Adrenal gland (tissue), 5 donors: Measurements from ENCODE around the gene TRIB2.

ENCODE experiments used
- CTCF ChIP-seq, 6 experiments: fragments of 450-650 bp in 4 of 6; fragments of 200-600 bp in 2 of 6; sonication (generic) in 1 of 6; IDR thresholded peaks; 1 replicate in 5 of 6; 2 replicates in 1 of 6; pipeline versions ENCODE4 v1.5.1 to v1.8.0; 2016 to 2021; ENCODE audit warnings: antibody characterized with exemption in 6 of 6, mild to moderate bottlenecking in 2 of 6, moderate library complexity in 1 of 6
- POLR2A ChIP-seq, 2 donors: fragments of 450-650 bp; IDR thresholded peaks; one replicate each; pipeline ENCODE4 v1.6.1; 2017; ENCODE audit warnings: antibody characterized with exemption in 2 of 2, mild to moderate bottlenecking in 2 of 2, moderate library complexity in 1 of 2
- donor health status: DM: no; HTN: no; CAD: no.

- TF ChIP-seq POLR2A (IDR thresholded peaks at IDR 0.05) (no peak), CTCF (IDR thresholded peaks at IDR 0.05) (no peak)
Measured at GRCh38 chr2:12787891-12788801, 71.4 kb downstream of the TRIB2 start.
